Hepatocyte (in vitro differentiated cells): ENCODE results near the gene FAM53B.

Source experiments
- EZH2 ChIP-seq: fragments of 200-600 bp; sonication (generic); IDR thresholded peaks from 2 replicates; pipeline ENCODE4 v1.6.1; 2016; ENCODE audit warnings: antibody characterized with exemption, mild to moderate bottlenecking, borderline replicate concordance
- TF ChIP-seq, protein P1 (sequence below): fragments of 200-600 bp; sonication (generic); IDR thresholded peaks from 2 replicates; pipeline ENCODE4 v1.5.1; 2016; ENCODE audit warnings: antibody characterized with exemption, mild to moderate bottlenecking; ENCODE audit not compliant: poor library complexity

DNA sequence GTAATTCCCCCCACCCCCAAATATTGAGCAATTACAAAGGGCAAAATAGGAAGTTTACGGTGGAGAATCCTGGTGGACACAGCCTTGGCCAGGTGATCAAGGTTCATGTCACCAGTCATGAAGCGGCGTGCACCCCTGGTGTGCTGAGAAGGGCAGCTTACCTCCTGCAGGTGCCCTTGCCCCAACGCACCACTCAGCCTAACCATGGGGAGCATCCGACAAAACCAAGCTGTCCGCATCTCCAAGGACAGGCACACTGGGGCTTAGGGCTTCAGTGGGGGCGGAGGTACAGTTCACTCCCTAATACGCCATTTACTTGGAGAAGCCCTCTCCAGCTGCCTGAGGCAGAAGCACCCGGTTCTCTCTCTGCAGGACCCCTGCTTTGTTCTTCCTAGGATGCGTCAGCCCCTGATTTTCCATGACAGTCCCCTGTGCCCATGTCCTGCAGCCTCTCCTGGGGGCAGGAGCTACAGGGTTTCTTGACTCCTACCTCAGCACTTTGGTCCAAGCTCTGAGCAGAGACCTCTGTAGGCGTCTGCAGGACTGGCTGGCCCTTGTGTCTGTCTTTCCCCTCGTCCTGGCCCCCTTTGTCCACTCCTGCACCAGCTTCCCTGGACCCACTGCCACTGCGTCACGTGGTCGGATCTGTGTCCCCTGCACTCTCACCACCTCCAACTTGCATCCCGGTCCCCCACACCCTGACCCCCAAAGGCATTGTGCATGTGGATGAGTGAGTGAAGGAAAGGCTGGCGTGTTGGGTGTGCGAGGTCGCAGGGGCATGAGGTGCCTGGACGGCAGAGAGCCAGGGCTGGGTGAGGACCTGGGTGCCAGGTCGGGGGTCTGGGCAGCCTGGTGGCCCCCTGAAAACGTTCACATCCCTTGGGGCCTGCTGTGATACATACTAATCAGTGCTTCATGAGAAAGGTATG is 168.8 kb downstream of the FAM53B start:
- TF ChIP-seq, protein P1, sequence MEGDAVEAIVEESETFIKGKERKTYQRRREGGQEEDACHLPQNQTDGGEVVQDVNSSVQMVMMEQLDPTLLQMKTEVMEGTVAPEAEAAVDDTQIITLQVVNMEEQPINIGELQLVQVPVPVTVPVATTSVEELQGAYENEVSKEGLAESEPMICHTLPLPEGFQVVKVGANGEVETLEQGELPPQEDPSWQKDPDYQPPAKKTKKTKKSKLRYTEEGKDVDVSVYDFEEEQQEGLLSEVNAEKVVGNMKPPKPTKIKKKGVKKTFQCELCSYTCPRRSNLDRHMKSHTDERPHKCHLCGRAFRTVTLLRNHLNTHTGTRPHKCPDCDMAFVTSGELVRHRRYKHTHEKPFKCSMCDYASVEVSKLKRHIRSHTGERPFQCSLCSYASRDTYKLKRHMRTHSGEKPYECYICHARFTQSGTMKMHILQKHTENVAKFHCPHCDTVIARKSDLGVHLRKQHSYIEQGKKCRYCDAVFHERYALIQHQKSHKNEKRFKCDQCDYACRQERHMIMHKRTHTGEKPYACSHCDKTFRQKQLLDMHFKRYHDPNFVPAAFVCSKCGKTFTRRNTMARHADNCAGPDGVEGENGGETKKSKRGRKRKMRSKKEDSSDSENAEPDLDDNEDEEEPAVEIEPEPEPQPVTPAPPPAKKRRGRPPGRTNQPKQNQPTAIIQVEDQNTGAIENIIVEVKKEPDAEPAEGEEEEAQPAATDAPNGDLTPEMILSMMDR, result no peak
- no peak for TF ChIP-seq EZH2
